K562 (cell line): Measurements from ENCODE around the gene HAO2. TPM values are rescaled to one million over a fixed set of nuclear protein-coding genes. Genes with fewer than 3 reads are reported as not detected.

Experiments
- ATAC-seq: fragments of 200-7000 bp; cut with Tn5 transposase; 3 replicates; pipeline ENCODE4 v1.9.1; 2020; ENCODE audit warnings: moderate library complexity
- BruUV-seq: library from RNA; stranded (reverse); fragments of 400-500 nt; replicated peaks from 2 replicates; lab custom pipeline; 2021; lab: Mats Ljungman, UMichigan
- CTCF ChIA-PET: fragments of 300-600 bp; formaldehyde crosslinking; extraction: SDS; loops from one replicate; lab custom pipeline; 2021; ENCODE audit warnings: low intra/inter-chr PET ratio; lab: Yijun Ruan, JAX
- POLR2A ChIA-PET: fragments of 300-600, 350-650 bp; sonication (Branson Sonifier 250); formaldehyde crosslinking; extraction: SDS; loops from one replicate; lab custom pipeline; 2021; ENCODE audit warnings: antibody characterized with exemption, inconsistent platforms; lab: Yijun Ruan, JAX
- DNase-seq, 4 experiments: peaks; one replicate each; pipeline versions ENCODE4 v3.0.0 to v3.0.0-alpha.2; 2011 to 2018; ENCODE audit warnings: low spot score in 3 of 4, mixed read lengths in 3 of 4; ENCODE audit errors: extremely low read depth in 1 of 4
- FAIRE-seq: peaks from 2 replicates; lab custom pipeline; 2011; peaks lifted over from hg19 to GRCh38; lab: Jason Lieb, UNC
- H2AFZ ChIP-seq: 2 replicates; pipeline ENCODE4 v1.6.0; 2011; ENCODE audit warnings: low read depth, low read length, control low read depth, inconsistent platforms
- H3K27ac ChIP-seq: fragments of 200-600 bp; 3 replicates; pipeline ENCODE4 v1.8.0; 2011; ENCODE audit warnings: low read depth, mild to moderate bottlenecking, control low read depth, inconsistent platforms, low read length, moderate library complexity, mixed read lengths; ENCODE audit errors: extremely low read depth
- H3K27me3 ChIP-seq, 2 experiments: fragments of 300-600 bp in 1 of 2; 2 replicates in 1 of 2; 3 replicates in 1 of 2; pipeline versions ENCODE4 v1.6.0 to v1.8.0; 2011; ENCODE audit warnings: inconsistent platforms in 2 of 2, low read length in 2 of 2, mild to moderate bottlenecking in 1 of 2, mixed read lengths in 1 of 2, moderate library complexity in 1 of 2; ENCODE audit not compliant: control insufficient read depth in 2 of 2, insufficient read depth in 2 of 2
- H3K36me3 ChIP-seq: fragments of 300-600 bp; 3 replicates; pipeline ENCODE4 v1.8.0; 2011; ENCODE audit warnings: mild to moderate bottlenecking, low read length, inconsistent platforms; ENCODE audit not compliant: control insufficient read depth, insufficient read depth
- H3K4me1 ChIP-seq, 2 experiments: fragments of 200-600 bp in 1 of 2; replicated peaks in 1 of 2; 2 replicates in 1 of 2; 3 replicates in 1 of 2; pipeline versions ENCODE4 v1.5.1 to v1.8.0; 2011; ENCODE audit warnings: inconsistent platforms in 2 of 2, low read length in 2 of 2, mild to moderate bottlenecking in 1 of 2, mixed read lengths in 1 of 2, moderate library complexity in 1 of 2; ENCODE audit not compliant: control insufficient read depth in 2 of 2, insufficient read depth in 2 of 2
- H3K4me2 ChIP-seq: 2 replicates; pipeline ENCODE4 v1.6.1; 2011; ENCODE audit warnings: low read length, control low read depth, inconsistent platforms, mixed read lengths; ENCODE audit not compliant: insufficient read depth
- H3K4me3 ChIP-seq: fragments of 200-600 bp; sonication (generic), shearing (Covaris generic); 2 replicates; pipeline ENCODE4 v1.5.1; 2016; ENCODE audit warnings: control low read depth, inconsistent platforms
- H3K79me2 ChIP-seq: fragments of 200-600 bp; 3 replicates; pipeline ENCODE4 v1.8.0; 2011; ENCODE audit warnings: low read length, inconsistent platforms; ENCODE audit not compliant: control insufficient read depth, insufficient read depth
- H3K9ac ChIP-seq, 2 experiments: 2 replicates each; pipeline versions ENCODE4 v1.6.0 to v1.6.1; 2011; ENCODE audit warnings: low read depth in 2 of 2, low read length in 2 of 2, control low read depth in 1 of 2, inconsistent platforms in 1 of 2, mild to moderate bottlenecking in 1 of 2, mixed read lengths in 1 of 2; ENCODE audit not compliant: insufficient read depth in 1 of 2
- H3K9me1 ChIP-seq: one replicate; pipeline ENCODE4 v1.6.0; 2011; ENCODE audit warnings: inconsistent platforms, mild to moderate bottlenecking, low read length, moderate library complexity; ENCODE audit not compliant: control insufficient read depth, insufficient read depth
- H3K9me3 ChIP-seq: replicated peaks from 2 replicates; pipeline ENCODE4 v1.5.1; 2011; ENCODE audit warnings: low read depth, low read length, inconsistent platforms; ENCODE audit not compliant: control insufficient read depth, insufficient read depth
- H4K20me1 ChIP-seq: replicated peaks from 2 replicates; pipeline ENCODE4 v1.6.1; 2011; ENCODE audit warnings: low read length, inconsistent platforms, mixed read lengths; ENCODE audit not compliant: control insufficient read depth, insufficient read depth
- BRD4 ChIP-seq: fragments of 200-600 bp; sonication (generic); IDR thresholded peaks from 2 replicates; pipeline ENCODE4 v1.6.1; 2017; ENCODE audit warnings: inconsistent platforms
- MTA3 ChIP-seq: fragments of 450-650 bp; formaldehyde crosslinking; IDR thresholded peaks from 2 replicates; pipeline ENCODE4 v1.6.1; 2017; ENCODE audit warnings: mild to moderate bottlenecking, borderline replicate concordance
- POLR3A ChIP-seq: IDR thresholded peaks from 2 replicates; pipeline ENCODE4 v1.6.1; 2011; ENCODE audit warnings: borderline replicate concordance, mild to moderate bottlenecking, moderate library complexity; ENCODE audit not compliant: insufficient read length, insufficient read depth; ENCODE audit errors: extremely low read depth
- ZNF232 ChIP-seq: sonication (generic); formaldehyde crosslinking; IDR thresholded peaks from 2 replicates; pipeline ENCODE4 v1.8.0; 2022; ENCODE audit warnings: mild to moderate bottlenecking, missing genetic modification reagents
- ZNF431 ChIP-seq: sonication (generic); formaldehyde crosslinking; IDR thresholded peaks from 2 replicates; pipeline ENCODE4 v1.8.0; 2022; ENCODE audit warnings: mild to moderate bottlenecking, missing genetic modification reagents
- ZNF696 ChIP-seq: fragments of 250-450 bp; sonication (Bioruptor Pico); conservative IDR thresholded peaks from 2 replicates; pipeline ENCODE4 v1.4.0; 2020; ENCODE audit warnings: mild to moderate bottlenecking, moderate library complexity
- ZNF707 ChIP-seq: fragments of 250-450 bp; sonication (Bioruptor Pico); conservative IDR thresholded peaks from 2 replicates; pipeline ENCODE4 v1.8.0; 2022; ENCODE audit warnings: inconsistent platforms, mild to moderate bottlenecking, moderate library complexity
- WGBS: fragments of 100-300 bp; shearing (Covaris generic); methylation state at CpG from one replicate; pipeline ENCODE4 v1.1.6; 2016; ENCODE audit warnings: low coverage, mixed read lengths; ENCODE audit not compliant: insufficient coverage; ENCODE audit errors: missing lambda C conversion rate; 5-methylcytosine and 5-hydroxymethylcytosine counted together
- in situ Hi-C: fragments of 300-500 bp; cut with MboI; formaldehyde crosslinking; loops from 4 replicates; pipeline ENCODE4 v1.15.0; 2018; ENCODE audit warnings: inconsistent platforms, mixed read lengths
- intact Hi-C: fragments of 100-400 bp; cut with micrococcal nuclease; formaldehyde crosslinking; loops from 2 replicates; pipeline ENCODE4 v1.14.2; 2022
- polyA plus RNA-seq, 8 experiments: library from polyadenylated mRNA; depleted of rRNA in 4 of 8; stranded (reverse) in 5 of 8; unstranded in 3 of 8; fragments of >200 nt; fragmentation: Nextera tagmentation in 2 of 8; fragmentation: Illumina TruSeq in 1 of 8; extraction: Ambion mirVana in 2 of 8; extraction: Trizol in 1 of 8; gene quantifications; 2 replicates each; pipeline versions ENCODE4 v1.2.1 to v1.2.3, GENCODE V29; 2011 to 2014; ENCODE audit warnings: inconsistent platforms in 1 of 8, missing spikeins in 1 of 8
- total RNA-seq, 7 experiments: library from RNA; depleted of rRNA in 6 of 7; stranded (reverse); fragments of >200 nt in 6 of 7; fragmentation: Illumina TruSeq in 2 of 7; extraction: Trizol in 2 of 7; gene quantifications; 2 replicates each; pipeline versions ENCODE4 v1.2.1 to v1.2.3, GENCODE V29; 2011 to 2021; ENCODE audit warnings: low replicate concordance in 1 of 7
- TF ChIP-seq, protein P1 (sequence below): IDR thresholded peaks from 2 replicates; pipeline ENCODE4 v1.6.1; 2011; ENCODE audit warnings: borderline replicate concordance, low read depth, mild to moderate bottlenecking, moderate library complexity, low read length; ENCODE audit not compliant: insufficient read depth, poor library complexity, severe bottlenecking
- TF ChIP-seq, protein P2 (sequence below): sonication (generic); formaldehyde crosslinking; IDR thresholded peaks from 2 replicates; pipeline ENCODE4 v1.8.0; 2022; ENCODE audit warnings: mild to moderate bottlenecking, missing genetic modification reagents
- TF ChIP-seq, protein P3 (sequence below): sonication (generic); formaldehyde crosslinking; IDR thresholded peaks from 2 replicates; pipeline ENCODE4 v1.8.1; 2022; ENCODE audit warnings: missing genetic modification reagents
- TF ChIP-seq, protein P4 (sequence below): sonication (generic); formaldehyde crosslinking; IDR thresholded peaks from 2 replicates; pipeline ENCODE4 v1.8.1; 2023; ENCODE audit warnings: mild to moderate bottlenecking, missing genetic modification reagents
- TF ChIP-seq, protein P5 (sequence below): fragments of 250-450 bp; sonication (Bioruptor Pico); IDR thresholded peaks from 2 replicates; pipeline ENCODE4 v1.9.0; 2021; ENCODE audit warnings: mild to moderate bottlenecking, inconsistent platforms

Gene HAO2
- total and polyA plus RNA-seq, 9 of the 15 experiments (the other 6 are each of a cell fraction or from before 2014, with no cell fraction given): not detected

DNA sequence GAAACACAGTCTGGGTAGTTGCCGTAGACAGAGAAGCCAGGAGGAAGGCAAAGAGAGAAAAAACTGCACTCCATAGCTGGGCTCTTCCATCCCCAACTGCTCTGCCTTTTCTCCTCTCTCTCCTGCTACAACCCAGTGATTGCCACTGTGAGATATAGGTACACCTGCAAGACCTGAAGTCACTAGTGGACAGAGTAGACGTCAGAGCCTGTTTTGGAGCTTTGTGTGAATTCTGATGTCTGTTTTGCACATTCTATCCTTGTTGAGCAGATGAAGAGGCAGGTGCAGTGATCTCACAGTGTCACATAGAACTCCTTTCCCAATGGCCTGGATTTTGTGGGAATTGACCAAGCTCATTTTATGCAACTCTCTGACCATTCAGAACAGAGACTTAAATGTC lies 2.2 kb downstream of the HAO2 start (continued):
- TF ChIP-seq, protein P1, sequence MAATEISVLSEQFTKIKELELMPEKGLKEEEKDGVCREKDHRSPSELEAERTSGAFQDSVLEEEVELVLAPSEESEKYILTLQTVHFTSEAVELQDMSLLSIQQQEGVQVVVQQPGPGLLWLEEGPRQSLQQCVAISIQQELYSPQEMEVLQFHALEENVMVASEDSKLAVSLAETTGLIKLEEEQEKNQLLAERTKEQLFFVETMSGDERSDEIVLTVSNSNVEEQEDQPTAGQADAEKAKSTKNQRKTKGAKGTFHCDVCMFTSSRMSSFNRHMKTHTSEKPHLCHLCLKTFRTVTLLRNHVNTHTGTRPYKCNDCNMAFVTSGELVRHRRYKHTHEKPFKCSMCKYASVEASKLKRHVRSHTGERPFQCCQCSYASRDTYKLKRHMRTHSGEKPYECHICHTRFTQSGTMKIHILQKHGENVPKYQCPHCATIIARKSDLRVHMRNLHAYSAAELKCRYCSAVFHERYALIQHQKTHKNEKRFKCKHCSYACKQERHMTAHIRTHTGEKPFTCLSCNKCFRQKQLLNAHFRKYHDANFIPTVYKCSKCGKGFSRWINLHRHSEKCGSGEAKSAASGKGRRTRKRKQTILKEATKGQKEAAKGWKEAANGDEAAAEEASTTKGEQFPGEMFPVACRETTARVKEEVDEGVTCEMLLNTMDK: no peak
- TF ChIP-seq ZNF232 (CRISPR knock-in tag): no peak
- TF ChIP-seq, protein P2, sequence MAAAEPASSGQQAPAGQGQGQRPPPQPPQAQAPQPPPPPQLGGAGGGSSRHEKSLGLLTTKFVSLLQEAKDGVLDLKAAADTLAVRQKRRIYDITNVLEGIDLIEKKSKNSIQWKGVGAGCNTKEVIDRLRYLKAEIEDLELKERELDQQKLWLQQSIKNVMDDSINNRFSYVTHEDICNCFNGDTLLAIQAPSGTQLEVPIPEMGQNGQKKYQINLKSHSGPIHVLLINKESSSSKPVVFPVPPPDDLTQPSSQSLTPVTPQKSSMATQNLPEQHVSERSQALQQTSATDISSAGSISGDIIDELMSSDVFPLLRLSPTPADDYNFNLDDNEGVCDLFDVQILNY (CRISPR knock-in tag): no peak
- TF ChIP-seq BRD4: no peak
- no peak for TF ChIP-seq MTA3
- no peak for TF ChIP-seq ZNF431

DNA sequence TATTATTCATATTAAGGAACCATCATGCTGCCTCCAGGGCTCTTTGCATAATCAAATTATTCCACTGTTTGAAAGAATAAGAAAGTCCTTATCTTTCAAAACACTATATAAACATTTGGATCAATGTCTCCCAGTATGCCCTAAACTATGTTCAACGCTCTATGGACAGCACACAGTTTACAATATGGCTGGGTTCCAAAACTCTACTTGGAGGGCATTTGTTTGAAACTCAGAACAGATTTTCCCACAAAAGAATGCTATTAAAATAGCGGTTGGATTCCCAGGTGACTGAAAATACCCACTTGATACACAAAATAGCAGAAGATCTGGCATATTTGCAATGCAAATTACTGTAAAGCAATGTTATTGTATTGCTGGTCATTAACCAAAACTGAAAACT lies 3.2 kb downstream of the HAO2 start:
- H2AFZ ChIP-seq: no peak overlapping the region
- no peaks in the 10 kb centered on the region for H3K36me3 ChIP-seq
- 0% methylated on average over 2 of the region's 2 CpGs for WGBS
- CTCF ChIA-PET: no interaction called here
- H3K79me2 ChIP-seq: no peaks in the 10 kb centered on the region
- H3K27ac ChIP-seq: no peak overlapping the region
- POLR2A ChIA-PET: no interaction called here
- H3K4me3 ChIP-seq: no peak overlapping the region
- intact Hi-C loops: loop anchor here (5.0 kb wide), 1 partner anchor 305 kb away; no protein-coding TSS in a partner anchor
- peaks cover 0 to 8% of the 10 kb centered on the region in 2 experiments; a peak in 1 of 5 replicates for H3K27me3 ChIP-seq
- H4K20me1 ChIP-seq: peaks cover 8% of the 10 kb centered on the region; the same call in 1 of the 2 replicates
- H3K9me1 ChIP-seq: no peaks in the 10 kb centered on the region
- H3K9ac ChIP-seq: no peak overlapping the region
- ATAC-seq (no peak), FAIRE-seq (no peak), DNase-seq (no peak)
- TF ChIP-seq, protein P3, sequence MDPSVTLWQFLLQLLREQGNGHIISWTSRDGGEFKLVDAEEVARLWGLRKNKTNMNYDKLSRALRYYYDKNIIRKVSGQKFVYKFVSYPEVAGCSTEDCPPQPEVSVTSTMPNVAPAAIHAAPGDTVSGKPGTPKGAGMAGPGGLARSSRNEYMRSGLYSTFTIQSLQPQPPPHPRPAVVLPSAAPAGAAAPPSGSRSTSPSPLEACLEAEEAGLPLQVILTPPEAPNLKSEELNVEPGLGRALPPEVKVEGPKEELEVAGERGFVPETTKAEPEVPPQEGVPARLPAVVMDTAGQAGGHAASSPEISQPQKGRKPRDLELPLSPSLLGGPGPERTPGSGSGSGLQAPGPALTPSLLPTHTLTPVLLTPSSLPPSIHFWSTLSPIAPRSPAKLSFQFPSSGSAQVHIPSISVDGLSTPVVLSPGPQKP (CRISPR knock-in tag): no peak
- TF ChIP-seq, protein P4, sequence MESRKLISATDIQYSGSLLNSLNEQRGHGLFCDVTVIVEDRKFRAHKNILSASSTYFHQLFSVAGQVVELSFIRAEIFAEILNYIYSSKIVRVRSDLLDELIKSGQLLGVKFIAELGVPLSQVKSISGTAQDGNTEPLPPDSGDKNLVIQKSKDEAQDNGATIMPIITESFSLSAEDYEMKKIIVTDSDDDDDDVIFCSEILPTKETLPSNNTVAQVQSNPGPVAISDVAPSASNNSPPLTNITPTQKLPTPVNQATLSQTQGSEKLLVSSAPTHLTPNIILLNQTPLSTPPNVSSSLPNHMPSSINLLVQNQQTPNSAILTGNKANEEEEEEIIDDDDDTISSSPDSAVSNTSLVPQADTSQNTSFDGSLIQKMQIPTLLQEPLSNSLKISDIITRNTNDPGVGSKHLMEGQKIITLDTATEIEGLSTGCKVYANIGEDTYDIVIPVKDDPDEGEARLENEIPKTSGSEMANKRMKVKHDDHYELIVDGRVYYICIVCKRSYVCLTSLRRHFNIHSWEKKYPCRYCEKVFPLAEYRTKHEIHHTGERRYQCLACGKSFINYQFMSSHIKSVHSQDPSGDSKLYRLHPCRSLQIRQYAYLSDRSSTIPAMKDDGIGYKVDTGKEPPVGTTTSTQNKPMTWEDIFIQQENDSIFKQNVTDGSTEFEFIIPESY (CRISPR knock-in tag): no peak
- TF ChIP-seq POLR3A (no peak), ZNF696 (CRISPR knock-in tag) (no peak), ZNF707 (no peak)
- TF ChIP-seq, protein P5, sequence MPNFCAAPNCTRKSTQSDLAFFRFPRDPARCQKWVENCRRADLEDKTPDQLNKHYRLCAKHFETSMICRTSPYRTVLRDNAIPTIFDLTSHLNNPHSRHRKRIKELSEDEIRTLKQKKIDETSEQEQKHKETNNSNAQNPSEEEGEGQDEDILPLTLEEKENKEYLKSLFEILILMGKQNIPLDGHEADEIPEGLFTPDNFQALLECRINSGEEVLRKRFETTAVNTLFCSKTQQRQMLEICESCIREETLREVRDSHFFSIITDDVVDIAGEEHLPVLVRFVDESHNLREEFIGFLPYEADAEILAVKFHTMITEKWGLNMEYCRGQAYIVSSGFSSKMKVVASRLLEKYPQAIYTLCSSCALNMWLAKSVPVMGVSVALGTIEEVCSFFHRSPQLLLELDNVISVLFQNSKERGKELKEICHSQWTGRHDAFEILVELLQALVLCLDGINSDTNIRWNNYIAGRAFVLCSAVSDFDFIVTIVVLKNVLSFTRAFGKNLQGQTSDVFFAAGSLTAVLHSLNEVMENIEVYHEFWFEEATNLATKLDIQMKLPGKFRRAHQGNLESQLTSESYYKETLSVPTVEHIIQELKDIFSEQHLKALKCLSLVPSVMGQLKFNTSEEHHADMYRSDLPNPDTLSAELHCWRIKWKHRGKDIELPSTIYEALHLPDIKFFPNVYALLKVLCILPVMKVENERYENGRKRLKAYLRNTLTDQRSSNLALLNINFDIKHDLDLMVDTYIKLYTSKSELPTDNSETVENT: no peak
- H3K4me2 ChIP-seq: no peak overlapping the region
- BruUV-seq: no TSS peak
- no peaks in the 10 kb centered on the region for H3K9me3 ChIP-seq
- in situ Hi-C loops: no loop called here
- no peaks in the 10 kb centered on the region for H3K4me1 ChIP-seq
